Measurements from ENCODE around the gene BABAM2.
"Not testable (repeated sequence)": the region's sequence is repeated elsewhere in the genome, so short reads cannot be mapped to it uniquely, and the experiment has no call there.

Gene BABAM2

GRCh38 chr2:27870724-27871123, 19.8 kb upstream of the BABAM2 start:
- TF ChIP-seq MYC (IDR thresholded peaks at IDR 0.05; ENCODE audit: low read depth, low read length), result no peak
- TF ChIP-seq POLR2A (IDR thresholded peaks at IDR 0.05; ENCODE audit: extremely low read depth, insufficient read length), result no peak
- TF ChIP-seq, protein P1, sequence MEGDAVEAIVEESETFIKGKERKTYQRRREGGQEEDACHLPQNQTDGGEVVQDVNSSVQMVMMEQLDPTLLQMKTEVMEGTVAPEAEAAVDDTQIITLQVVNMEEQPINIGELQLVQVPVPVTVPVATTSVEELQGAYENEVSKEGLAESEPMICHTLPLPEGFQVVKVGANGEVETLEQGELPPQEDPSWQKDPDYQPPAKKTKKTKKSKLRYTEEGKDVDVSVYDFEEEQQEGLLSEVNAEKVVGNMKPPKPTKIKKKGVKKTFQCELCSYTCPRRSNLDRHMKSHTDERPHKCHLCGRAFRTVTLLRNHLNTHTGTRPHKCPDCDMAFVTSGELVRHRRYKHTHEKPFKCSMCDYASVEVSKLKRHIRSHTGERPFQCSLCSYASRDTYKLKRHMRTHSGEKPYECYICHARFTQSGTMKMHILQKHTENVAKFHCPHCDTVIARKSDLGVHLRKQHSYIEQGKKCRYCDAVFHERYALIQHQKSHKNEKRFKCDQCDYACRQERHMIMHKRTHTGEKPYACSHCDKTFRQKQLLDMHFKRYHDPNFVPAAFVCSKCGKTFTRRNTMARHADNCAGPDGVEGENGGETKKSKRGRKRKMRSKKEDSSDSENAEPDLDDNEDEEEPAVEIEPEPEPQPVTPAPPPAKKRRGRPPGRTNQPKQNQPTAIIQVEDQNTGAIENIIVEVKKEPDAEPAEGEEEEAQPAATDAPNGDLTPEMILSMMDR (IDR thresholded peaks at IDR 0.05; ENCODE audit: low read depth, low read length), result no peak
- TF ChIP-seq, protein P2, sequence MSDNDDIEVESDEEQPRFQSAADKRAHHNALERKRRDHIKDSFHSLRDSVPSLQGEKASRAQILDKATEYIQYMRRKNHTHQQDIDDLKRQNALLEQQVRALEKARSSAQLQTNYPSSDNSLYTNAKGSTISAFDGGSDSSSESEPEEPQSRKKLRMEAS (IDR thresholded peaks at IDR 0.05; ENCODE audit: low read depth, low read length), result no peak
- DNase-seq (ENCODE audit: low read depth), result no peak
- H3K4me3 ChIP-seq (ENCODE audit: low read depth, low read length), result no peak overlapping the region

DNA sequence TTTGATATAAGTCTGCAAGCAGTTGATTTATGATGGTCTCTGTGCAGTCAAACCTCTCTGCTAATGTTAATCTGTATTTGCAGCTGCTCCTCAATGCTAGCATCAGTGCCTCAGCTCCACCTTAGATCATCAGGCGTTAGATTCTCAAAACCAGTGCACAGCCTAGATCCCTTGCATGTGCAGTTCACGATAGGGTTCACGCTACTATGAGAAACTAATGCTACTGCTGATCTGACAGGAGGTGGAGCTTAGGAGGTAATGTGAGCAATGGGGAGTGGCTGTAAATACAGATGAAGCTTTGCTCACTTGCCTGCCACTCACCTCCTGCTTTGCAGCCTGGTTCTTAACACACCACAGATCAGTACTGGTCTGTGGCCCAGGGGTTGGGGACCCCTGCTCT, 18.7 kb upstream of the BABAM2 start:
- TF ChIP-seq, protein P2 (IDR thresholded peaks at IDR 0.05; ENCODE audit: low read depth, low read length), result no peak
- TF ChIP-seq, protein P1 (IDR thresholded peaks at IDR 0.05; ENCODE audit: low read depth, low read length), result no peak
- TF ChIP-seq POLR2A (IDR thresholded peaks at IDR 0.05; ENCODE audit: extremely low read depth, insufficient read length) (no peak), MYC (IDR thresholded peaks at IDR 0.05; ENCODE audit: low read depth, low read length) (no peak)
- DNase-seq (ENCODE audit: low read depth), result peak; percentile 21

GRCh38 chr2:27873091-27873490, 17.4 kb upstream of the BABAM2 start:
- no peak overlapping the region for H3K4me3 ChIP-seq (ENCODE audit: low read depth, low read length)
- DNase-seq (ENCODE audit: low read depth), result no peak
- TF ChIP-seq MYC (IDR thresholded peaks at IDR 0.05; ENCODE audit: low read depth, low read length) (no peak), POLR2A (IDR thresholded peaks at IDR 0.05; ENCODE audit: extremely low read depth, insufficient read length) (no peak)
- TF ChIP-seq, protein P1 (IDR thresholded peaks at IDR 0.05; ENCODE audit: low read depth, low read length), result no peak
- TF ChIP-seq, protein P2 (IDR thresholded peaks at IDR 0.05; ENCODE audit: low read depth, low read length), result no peak

More for the DNA sequence above, 18.7 kb upstream of the BABAM2 start:
- H3K4me3 ChIP-seq (ENCODE audit: low read depth, low read length), result no peak overlapping the region

- DNase-seq (ENCODE audit: low read depth), result no peak
- H3K4me3 ChIP-seq (ENCODE audit: low read depth, low read length), result no peak overlapping the region
- no peak for TF ChIP-seq MYC (IDR thresholded peaks at IDR 0.05; ENCODE audit: low read depth, low read length)
- TF ChIP-seq POLR2A (IDR thresholded peaks at IDR 0.05; ENCODE audit: extremely low read depth, insufficient read length), result no peak
- TF ChIP-seq, protein P1 (IDR thresholded peaks at IDR 0.05; ENCODE audit: low read depth, low read length), result no peak
- TF ChIP-seq, protein P2 (IDR thresholded peaks at IDR 0.05; ENCODE audit: low read depth, low read length), result no peak
Measured at GRCh38 chr2:27875089-27875881, 15.2 kb upstream of the BABAM2 start.

DNA sequence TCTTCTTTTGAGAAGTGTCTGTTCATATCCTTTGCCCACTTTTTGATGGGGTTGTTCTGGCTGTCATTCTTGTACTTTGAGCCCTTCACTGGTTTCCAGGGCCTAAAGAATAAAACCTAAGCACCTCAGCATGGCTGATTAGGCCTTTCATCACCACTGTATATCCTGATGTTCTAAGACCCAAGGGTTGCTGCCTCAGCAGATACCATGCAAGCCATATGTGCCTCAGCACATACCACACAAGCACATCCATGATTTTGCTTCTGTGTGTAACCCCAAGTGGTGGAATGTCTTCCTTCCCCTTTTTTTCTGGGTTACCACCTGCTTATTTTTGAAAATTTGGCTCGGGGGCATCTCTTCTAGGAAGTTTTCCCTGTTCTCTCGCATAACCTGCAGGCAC, 11.7 kb upstream of the BABAM2 start:
- DNase-seq (ENCODE audit: low read depth), result no peak
- no peak overlapping the region for H3K4me3 ChIP-seq (ENCODE audit: low read depth, low read length)
- TF ChIP-seq MYC (IDR thresholded peaks at IDR 0.05; ENCODE audit: low read depth, low read length) (no peak), POLR2A (IDR thresholded peaks at IDR 0.05; ENCODE audit: extremely low read depth, insufficient read length) (no peak)
- TF ChIP-seq, protein P1 (IDR thresholded peaks at IDR 0.05; ENCODE audit: low read depth, low read length), result no peak
- TF ChIP-seq, protein P2 (IDR thresholded peaks at IDR 0.05; ENCODE audit: low read depth, low read length), result no peak

DNA sequence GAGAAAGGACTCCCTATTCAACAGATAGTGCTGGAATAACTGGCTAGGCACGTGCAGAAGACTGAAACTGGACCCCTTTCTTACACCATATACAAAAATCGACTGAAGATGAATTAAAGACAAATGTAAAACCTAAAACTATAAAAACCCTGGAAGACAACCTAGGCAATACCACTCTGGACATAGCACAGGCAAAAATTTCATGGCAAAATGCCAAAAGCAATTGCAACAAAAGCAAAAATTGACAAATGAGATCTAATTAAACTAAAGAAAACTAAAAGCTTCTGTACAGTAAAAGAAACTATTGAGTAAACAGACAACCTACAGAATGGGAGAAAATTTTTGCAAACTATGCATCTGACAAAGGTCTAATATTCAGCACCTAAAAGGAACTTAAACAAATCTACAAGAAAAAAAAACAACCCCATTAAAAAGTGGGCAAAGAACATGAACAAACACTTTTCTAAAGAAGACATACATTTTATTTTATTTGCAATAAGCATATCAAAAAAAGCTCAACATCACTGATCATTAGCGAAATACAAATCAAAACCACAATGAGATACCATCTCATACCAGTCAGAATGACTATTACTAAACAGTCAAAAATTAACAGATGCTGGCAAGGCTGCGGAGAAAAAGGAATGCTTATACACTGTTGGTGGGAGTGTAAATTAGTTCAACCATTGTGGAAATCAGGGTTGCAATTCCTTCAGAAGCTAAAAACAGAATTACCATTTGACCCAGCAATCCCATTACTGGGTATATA, 8.5 kb upstream of the BABAM2 start:
- not testable (repeated sequence) for H3K4me3 ChIP-seq (ENCODE audit: low read depth, low read length); DNase-seq (ENCODE audit: low read depth)

- not testable (repeated sequence) for H3K4me3 ChIP-seq (ENCODE audit: low read depth, low read length); DNase-seq (ENCODE audit: low read depth)
Measured at GRCh38 chr2:27882584-27882922, 8.0 kb upstream of the BABAM2 start.
